CD14-positive monocyte (primary cell): ENCODE measurements around the gene MRPS24. TPM values are rescaled to one million over a fixed set of nuclear protein-coding genes. Genes with fewer than 3 reads are reported as not detected.

Source experiments
- DNase-seq, 3 donors: peaks; one replicate each; pipeline ENCODE4 v3.0.0-alpha.2; 2011 to 2022
- H2AFZ ChIP-seq: 2 replicates; pipeline ENCODE4 v1.6.0; 2012; ENCODE audit warnings: mild to moderate bottlenecking, low read depth, low read length, inconsistent platforms; ENCODE audit not compliant: insufficient read depth, poor library complexity, severe bottlenecking
- H3K27ac ChIP-seq, 2 donors: 1 replicate in 1 of 2; 2 replicates in 1 of 2; pipeline ENCODE4 v1.5.1; 2012 to 2013; ENCODE audit warnings: low read length in 2 of 2, control low read depth in 1 of 2, inconsistent platforms in 1 of 2, low read depth in 1 of 2, mild to moderate bottlenecking in 1 of 2
- H3K27me3 ChIP-seq, 2 donors: one replicate each; pipeline versions ENCODE4 v1.6.0 to v1.6.1; 2011 to 2013; ENCODE audit warnings: low read length in 2 of 2; ENCODE audit not compliant: control insufficient read depth in 2 of 2, insufficient read depth in 2 of 2
- H3K36me3 ChIP-seq, 2 donors: replicated peaks in 1 of 2; 1 replicate in 1 of 2; 2 replicates in 1 of 2; pipeline versions ENCODE4 v1.5.1 to v1.6.1; 2012 to 2013; ENCODE audit warnings: low read length in 2 of 2, control low read depth in 1 of 2, inconsistent platforms in 1 of 2, mild to moderate bottlenecking in 1 of 2; ENCODE audit not compliant: insufficient read depth in 2 of 2, control insufficient read depth in 1 of 2
- H3K4me1 ChIP-seq, 2 donors: 1 replicate in 1 of 2; 2 replicates in 1 of 2; pipeline versions ENCODE4 v1.5.1 to v1.6.1; 2012 to 2013; ENCODE audit warnings: low read length in 2 of 2, control low read depth in 1 of 2, inconsistent platforms in 1 of 2, mild to moderate bottlenecking in 1 of 2, moderate library complexity in 1 of 2; ENCODE audit not compliant: insufficient read depth in 2 of 2, control insufficient read depth in 1 of 2
- H3K4me2 ChIP-seq: replicated peaks from 2 replicates; pipeline ENCODE3; 2012; ENCODE audit warnings: low read length, moderate library complexity, mild to moderate bottlenecking; ENCODE audit not compliant: poor library complexity, severe bottlenecking; ENCODE audit errors: extremely low read depth
- H3K4me3 ChIP-seq, 3 experiments: fragments of 200-600 bp in 1 of 3; sonication (generic) in 1 of 3; replicated peaks in 1 of 3; 1 replicate in 2 of 3; 2 replicates in 1 of 3; pipeline ENCODE4 v1.5.1; 2011 to 2013; ENCODE audit warnings: low read length in 3 of 3, mild to moderate bottlenecking in 3 of 3, control low read depth in 2 of 3, low read depth in 2 of 3, inconsistent platforms in 1 of 3, moderate library complexity in 1 of 3
- H3K79me2 ChIP-seq: 2 replicates; pipeline ENCODE4 v1.6.0; 2012; ENCODE audit warnings: mild to moderate bottlenecking, control low read depth, inconsistent platforms, low read length, moderate library complexity; ENCODE audit not compliant: insufficient read depth
- H3K9ac ChIP-seq: 2 replicates; pipeline ENCODE4 v1.6.0; 2017; ENCODE audit warnings: low read length, mild to moderate bottlenecking; ENCODE audit not compliant: insufficient read depth, poor library complexity, severe bottlenecking
- H3K9me3 ChIP-seq, 2 donors: replicated peaks in 1 of 2; 1 replicate in 1 of 2; 2 replicates in 1 of 2; pipeline versions ENCODE4 v1.5.1 to v1.6.1; 2012 to 2013; ENCODE audit warnings: low read length in 2 of 2, control low read depth in 1 of 2; ENCODE audit not compliant: control insufficient read depth in 1 of 2, insufficient read depth in 1 of 2
- H4K20me1 ChIP-seq: 2 replicates; pipeline ENCODE4 v1.6.0; 2012; ENCODE audit warnings: mild to moderate bottlenecking, low read length, control low read depth, moderate library complexity; ENCODE audit not compliant: insufficient read depth
- H3K27ac Mint-ChIP-seq, 7 donors: one replicate each; pipeline ENCODE4 v1.8.0; 2020; ENCODE audit warnings: mild to moderate bottlenecking in 7 of 7, mixed read lengths in 7 of 7, moderate library complexity in 6 of 7, inconsistent platforms in 2 of 7
- H3K27me3 Mint-ChIP-seq, 3 donors: one replicate each; pipeline ENCODE4 v1.8.0; 2021 to 2022; ENCODE audit warnings: low read depth in 3 of 3, mild to moderate bottlenecking in 3 of 3, mixed read lengths in 3 of 3, moderate library complexity in 3 of 3, inconsistent platforms in 1 of 3
- H3K36me3 Mint-ChIP-seq, 2 donors: one replicate each; pipeline ENCODE4 v1.8.0; 2020; ENCODE audit warnings: mixed read lengths in 2 of 2, inconsistent platforms in 1 of 2, mild to moderate bottlenecking in 1 of 2
- H3K4me1 Mint-ChIP-seq: one replicate; pipeline ENCODE4 v1.8.0; 2020; ENCODE audit warnings: mild to moderate bottlenecking, mixed read lengths
- H3K4me3 Mint-ChIP-seq, 2 donors: one replicate each; pipeline ENCODE4 v1.8.0; 2020; ENCODE audit warnings: mild to moderate bottlenecking in 2 of 2, mixed read lengths in 2 of 2, moderate library complexity in 1 of 2
- H3K9me3 Mint-ChIP-seq, 7 donors: one replicate each; pipeline ENCODE4 v1.8.0; 2020 to 2022; ENCODE audit warnings: mixed read lengths in 7 of 7, mild to moderate bottlenecking in 6 of 7, moderate library complexity in 6 of 7, inconsistent platforms in 2 of 7
- CTCF ChIP-seq: fragments of 200-600 bp; IDR thresholded peaks from one replicate; pipeline ENCODE4 v1.8.0; 2022; ENCODE audit warnings: antibody characterized with exemption, mild to moderate bottlenecking
- WGBS: methylation state at CpG from one replicate; pipeline ENCODE4 v1.1.5; 2013; ENCODE audit warnings: missing lambda C conversion rate; ENCODE audit not compliant: insufficient coverage; 5-methylcytosine and 5-hydroxymethylcytosine counted together
- intact Hi-C, 2 donors: fragments of 100-400 bp; cut with micrococcal nuclease; formaldehyde crosslinking; loops; one replicate each; pipeline versions ENCODE4 v1.15.0 to v1.15.1; 2023
- polyA plus RNA-seq, 3 donors: library from polyadenylated mRNA; depleted of rRNA in 1 of 3; unstranded in 2 of 3; stranded (reverse) in 1 of 3; fragments of 300-500 nt in 2 of 3; fragments of >200 nt in 1 of 3; fragmentation: Illumina TruSeq in 2 of 3; gene quantifications; 1 replicate in 2 of 3; 2 replicates in 1 of 3; pipeline ENCODE4 v1.2.3, GENCODE V29; 2012 to 2021

MRPS24 gene
- polyA plus RNA-seq, 3 donors: 79.2 to 112 (median 112) TPM

DNA sequence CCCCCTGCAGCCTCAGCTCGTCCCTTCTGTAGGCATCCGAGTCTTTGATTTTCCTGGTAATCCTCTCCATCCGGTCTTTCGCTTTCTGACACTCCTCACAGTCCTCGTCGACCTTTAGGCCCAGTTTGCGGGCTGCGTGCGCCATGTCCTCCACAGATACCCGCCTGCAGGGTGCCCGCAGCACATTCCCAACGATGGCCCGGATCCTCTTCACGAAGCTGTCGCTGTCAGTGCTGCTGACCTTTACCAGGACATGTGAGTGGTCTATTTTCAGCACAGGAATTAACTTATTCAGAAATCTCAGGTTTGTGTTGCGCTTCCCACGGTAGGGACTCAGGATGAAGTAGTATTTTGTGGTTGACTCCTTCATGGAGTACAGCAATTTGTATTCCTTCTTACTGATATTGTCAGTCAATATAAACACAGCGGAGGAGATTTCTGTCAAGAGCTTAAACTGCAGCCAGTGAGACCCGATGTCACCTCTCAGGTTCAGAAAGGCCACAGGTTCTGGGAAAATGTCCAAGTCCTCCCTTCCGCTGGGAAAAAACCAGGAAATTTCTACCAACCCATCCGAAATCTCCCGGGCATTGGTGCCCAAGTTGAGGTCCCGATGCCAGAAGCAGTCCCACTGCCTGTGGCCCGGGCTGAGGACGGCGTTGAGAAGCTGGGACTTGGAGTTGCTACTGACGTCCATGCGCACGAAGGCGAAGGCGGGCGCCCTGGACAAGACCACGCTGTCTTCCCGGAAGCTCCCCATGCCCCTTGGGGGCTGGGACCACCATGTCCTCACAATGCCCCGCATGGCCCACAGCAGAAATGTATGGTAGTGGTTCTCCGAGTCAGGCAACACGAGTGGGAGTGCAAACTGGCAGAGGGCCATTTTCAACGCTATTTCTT is 8.9 kb upstream of the MRPS24 start:
- H3K4me3 ChIP-seq: no peak overlapping the region
- H2AFZ ChIP-seq: no peak overlapping the region
- Mint-ChIP-seq H3K27ac (peak overlapping the region in 4 of 7 donors; percentile 13 to 32 (median 24)), H3K9me3 (peaks cover 0 to under 1% (median 0%) of the 10 kb centered on the region in 7 donors), H3K27me3 (no peaks in the 10 kb centered on the region), H3K36me3 (peaks cover 53 to 66% of the 10 kb centered on the region in 2 donors), H3K4me3 (no peak overlapping the region), H3K4me1 (peaks cover 12% of the 10 kb centered on the region)
- no peaks in the 10 kb centered on the region for H4K20me1 ChIP-seq
- intact Hi-C loops: no loop called here
- WGBS: 95% methylated on average over 34 of the region's 38 CpGs
- no peaks in the 10 kb centered on the region for H3K79me2 ChIP-seq
- DNase-seq: no peak
- no peaks in the 10 kb centered on the region for H3K9me3 ChIP-seq
- no peak for TF ChIP-seq CTCF
- H3K9ac ChIP-seq: no peak overlapping the region
- no peak overlapping the region for H3K27ac ChIP-seq
- peaks cover 11 to 13% of the 10 kb centered on the region in 2 donors for H3K4me1 ChIP-seq
- no peaks in the 10 kb centered on the region for H3K27me3 ChIP-seq
- H3K36me3 ChIP-seq: peaks cover 37 to 54% of the 10 kb centered on the region in 2 donors
- no peak overlapping the region for H3K4me2 ChIP-seq

- no peak for DNase-seq
- no peak overlapping the region for H3K4me3 Mint-ChIP-seq
- H3K36me3 Mint-ChIP-seq: peaks cover 52 to 63% of the 10 kb centered on the region in 2 donors
- peaks cover 11 to 13% of the 10 kb centered on the region in 2 donors for H3K4me1 ChIP-seq
- no peaks in the 10 kb centered on the region for H3K27me3 ChIP-seq
- intact Hi-C loops: no loop called here
- H3K9me3 ChIP-seq: no peaks in the 10 kb centered on the region
- peaks cover 37 to 54% of the 10 kb centered on the region in 2 donors for H3K36me3 ChIP-seq
- H3K9ac ChIP-seq: no peak overlapping the region
- H3K27ac ChIP-seq: peak overlapping the region in 1 of 2 donors; percentile 72
- H3K4me2 ChIP-seq: no peak overlapping the region
- H3K79me2 ChIP-seq: no peaks in the 10 kb centered on the region
- H3K27me3 Mint-ChIP-seq: peaks cover 0 to 4% (median 0%) of the 10 kb centered on the region in 3 donors
- H3K4me1 Mint-ChIP-seq: peaks cover 12% of the 10 kb centered on the region
- H4K20me1 ChIP-seq: no peaks in the 10 kb centered on the region
- 89% methylated on average over 27 of the region's 29 CpGs for WGBS
- H2AFZ ChIP-seq: no peak overlapping the region
- H3K27ac Mint-ChIP-seq: peak overlapping the region in 6 of 7 donors; percentile 45 to 87 (median 67)
- TF ChIP-seq CTCF: no peak
- H3K9me3 Mint-ChIP-seq: peaks cover 0 to 2% (median 0%) of the 10 kb centered on the region in 7 donors
- H3K4me3 ChIP-seq: no peak overlapping the region
These were observed 7.8 kb upstream of the MRPS24 start for GRCh38 chr7:43876976-43877745.
